Parathyroid adenoma (tissue), 2 donors: ENCODE results near the gene HERPUD1.
"Not testable (repeated sequence)": the region's sequence is repeated elsewhere in the genome, so short reads cannot be mapped to it uniquely, and the experiment has no call there.

ENCODE experiments used
- H2AFZ ChIP-seq: fragments of 300-600 bp; sonication (generic); one replicate; pipeline ENCODE4 v1.7.0; 2017; ENCODE audit warnings: antibody characterized with exemption, mild to moderate bottlenecking
- H3K27ac ChIP-seq: fragments of 300-600 bp; sonication (generic); one replicate; pipeline ENCODE4 v1.7.0; 2017
- H3K27me3 ChIP-seq: fragments of 300-600 bp; sonication (generic); one replicate; pipeline ENCODE4 v1.7.0; 2017; ENCODE audit warnings: low read length; ENCODE audit not compliant: control insufficient read depth, insufficient read depth
- H3K36me3 ChIP-seq: fragments of 300-600 bp; sonication (generic); one replicate; pipeline ENCODE4 v1.7.0; 2017; ENCODE audit warnings: low read length; ENCODE audit not compliant: control insufficient read depth, insufficient read depth
- H3K4me1 ChIP-seq: fragments of 300-600 bp; sonication (generic); one replicate; pipeline ENCODE4 v1.7.0; 2017; ENCODE audit warnings: control low read depth
- H3K4me2 ChIP-seq: fragments of 300-600 bp; sonication (generic); one replicate; pipeline ENCODE4 v1.7.0; 2017; ENCODE audit warnings: low read length
- H3K4me3 ChIP-seq: fragments of 300-600 bp; sonication (generic); one replicate; pipeline ENCODE4 v1.7.0; 2017; ENCODE audit warnings: low read depth, low read length
- H3K79me2 ChIP-seq: fragments of 300-600 bp; sonication (generic); one replicate; pipeline ENCODE4 v1.7.0; 2017; ENCODE audit warnings: control low read depth
- H3K9ac ChIP-seq: fragments of 300-600 bp; sonication (generic); one replicate; pipeline ENCODE4 v1.7.0; 2017; ENCODE audit warnings: mild to moderate bottlenecking
- H3K9me3 ChIP-seq: fragments of 300-600 bp; sonication (generic); one replicate; pipeline ENCODE4 v1.7.0; 2017; ENCODE audit warnings: low read length; ENCODE audit not compliant: control insufficient read depth
- TF ChIP-seq, protein P1 (sequence below): fragments of 300-600 bp; sonication (generic); IDR thresholded peaks from one replicate; pipeline ENCODE4 v1.7.0; 2017; ENCODE audit warnings: antibody characterized with exemption, mild to moderate bottlenecking
- donor health status: primary hyperparathyroidism.

Gene HERPUD1, protein sequence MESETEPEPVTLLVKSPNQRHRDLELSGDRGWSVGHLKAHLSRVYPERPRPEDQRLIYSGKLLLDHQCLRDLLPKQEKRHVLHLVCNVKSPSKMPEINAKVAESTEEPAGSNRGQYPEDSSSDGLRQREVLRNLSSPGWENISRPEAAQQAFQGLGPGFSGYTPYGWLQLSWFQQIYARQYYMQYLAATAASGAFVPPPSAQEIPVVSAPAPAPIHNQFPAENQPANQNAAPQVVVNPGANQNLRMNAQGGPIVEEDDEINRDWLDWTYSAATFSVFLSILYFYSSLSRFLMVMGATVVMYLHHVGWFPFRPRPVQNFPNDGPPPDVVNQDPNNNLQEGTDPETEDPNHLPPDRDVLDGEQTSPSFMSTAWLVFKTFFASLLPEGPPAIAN

DNA sequence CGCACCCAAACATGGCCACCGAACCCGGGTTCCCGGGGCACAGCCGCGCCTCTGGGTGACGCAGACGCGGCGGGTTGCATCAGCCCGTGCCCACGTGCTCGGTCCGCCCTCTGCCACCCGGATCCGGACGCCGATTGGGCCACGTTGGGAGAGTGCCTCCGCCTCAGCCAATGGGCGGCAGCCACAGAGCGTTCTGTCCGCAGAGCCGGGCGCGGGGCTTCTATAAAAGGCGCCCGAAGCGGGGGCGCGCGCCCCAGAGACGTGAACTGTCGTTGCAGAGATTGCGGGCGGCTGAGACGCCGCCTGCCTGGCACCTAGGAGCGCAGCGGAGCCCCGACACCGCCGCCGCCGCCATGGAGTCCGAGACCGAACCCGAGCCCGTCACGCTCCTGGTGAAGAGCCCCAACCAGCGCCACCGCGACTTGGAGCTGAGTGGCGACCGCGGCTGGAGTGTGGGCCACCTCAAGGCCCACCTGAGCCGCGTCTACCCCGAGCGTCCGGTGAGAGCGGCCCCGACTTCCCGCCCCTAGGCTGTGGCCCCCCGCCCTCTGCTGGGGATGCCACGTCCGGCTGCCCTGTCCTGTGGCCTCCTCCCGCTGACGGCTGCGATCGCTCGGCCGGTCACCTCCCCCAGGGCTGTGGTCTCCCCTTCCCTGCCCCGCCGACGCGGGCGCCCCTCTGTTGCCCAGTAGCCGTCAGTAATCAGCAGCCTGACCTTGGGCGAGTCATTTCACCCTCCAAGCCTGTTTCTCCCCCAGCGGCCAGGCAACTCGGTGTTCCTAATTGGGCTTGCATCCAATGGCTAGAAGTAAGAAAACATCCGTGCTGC lies at the start of gene HERPUD1:
TSS of gene HERPUD1 (plus strand) at position 251 of the 829 bp plus-strand sequence. CDS start at position 354, 103 bp downstream.
- H3K4me3 ChIP-seq, result peak within 1 kb of the TSS; percentile 96
- H3K4me2 ChIP-seq, result peak within 1 kb of the TSS; percentile 79
- TF ChIP-seq, protein P1, sequence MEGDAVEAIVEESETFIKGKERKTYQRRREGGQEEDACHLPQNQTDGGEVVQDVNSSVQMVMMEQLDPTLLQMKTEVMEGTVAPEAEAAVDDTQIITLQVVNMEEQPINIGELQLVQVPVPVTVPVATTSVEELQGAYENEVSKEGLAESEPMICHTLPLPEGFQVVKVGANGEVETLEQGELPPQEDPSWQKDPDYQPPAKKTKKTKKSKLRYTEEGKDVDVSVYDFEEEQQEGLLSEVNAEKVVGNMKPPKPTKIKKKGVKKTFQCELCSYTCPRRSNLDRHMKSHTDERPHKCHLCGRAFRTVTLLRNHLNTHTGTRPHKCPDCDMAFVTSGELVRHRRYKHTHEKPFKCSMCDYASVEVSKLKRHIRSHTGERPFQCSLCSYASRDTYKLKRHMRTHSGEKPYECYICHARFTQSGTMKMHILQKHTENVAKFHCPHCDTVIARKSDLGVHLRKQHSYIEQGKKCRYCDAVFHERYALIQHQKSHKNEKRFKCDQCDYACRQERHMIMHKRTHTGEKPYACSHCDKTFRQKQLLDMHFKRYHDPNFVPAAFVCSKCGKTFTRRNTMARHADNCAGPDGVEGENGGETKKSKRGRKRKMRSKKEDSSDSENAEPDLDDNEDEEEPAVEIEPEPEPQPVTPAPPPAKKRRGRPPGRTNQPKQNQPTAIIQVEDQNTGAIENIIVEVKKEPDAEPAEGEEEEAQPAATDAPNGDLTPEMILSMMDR, result no peak
- H3K27me3 ChIP-seq, result no peaks in the 10 kb centered on the region
- H3K4me1 ChIP-seq, result peaks cover 12% of the 10 kb centered on the region
- peak within 1 kb of the TSS; percentile 99 for H3K9ac ChIP-seq
- H3K27ac ChIP-seq, result peak within 1 kb of the TSS; percentile 100
- peaks cover 25% of the 10 kb centered on the region for H3K79me2 ChIP-seq
- H3K9me3 ChIP-seq, result no peaks in the 10 kb centered on the region
- no peaks in the 10 kb centered on the region for H3K36me3 ChIP-seq
- H2AFZ ChIP-seq, result peak within 1 kb of the TSS; percentile 87

DNA sequence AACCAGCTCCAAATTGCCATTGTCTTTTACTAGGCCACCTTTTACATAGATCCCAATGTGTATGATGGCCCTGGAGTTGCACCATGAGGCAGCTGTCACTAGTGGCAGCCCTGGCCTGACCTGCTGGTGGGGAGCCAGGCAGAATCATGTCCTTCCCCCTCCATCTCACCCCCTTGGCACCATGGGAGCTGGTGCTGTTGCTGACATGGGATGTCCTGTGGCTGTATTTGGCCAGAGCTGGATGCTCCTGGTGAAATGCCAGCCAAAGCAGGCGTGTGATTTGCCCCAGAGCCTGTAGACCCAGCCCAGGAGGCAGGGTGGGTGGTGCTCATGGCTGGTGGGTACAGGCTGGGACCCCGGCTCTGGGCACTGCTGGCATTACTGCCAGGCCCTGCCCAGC lies 48.4 kb upstream of the HERPUD1 start:
- Histone ChIP-seq H3K27ac (no peak overlapping the region), H3K4me3 (no peak overlapping the region), H3K36me3 (no peaks in the 10 kb centered on the region), H3K9ac (no peak overlapping the region), H3K27me3 (no peaks in the 10 kb centered on the region), H3K4me1 (no peaks in the 10 kb centered on the region), H3K9me3 (no peaks in the 10 kb centered on the region), H3K4me2 (no peak overlapping the region), H2AFZ (no peak overlapping the region), H3K79me2 (no peaks in the 10 kb centered on the region)
- TF ChIP-seq, protein P1, result no peak

DNA sequence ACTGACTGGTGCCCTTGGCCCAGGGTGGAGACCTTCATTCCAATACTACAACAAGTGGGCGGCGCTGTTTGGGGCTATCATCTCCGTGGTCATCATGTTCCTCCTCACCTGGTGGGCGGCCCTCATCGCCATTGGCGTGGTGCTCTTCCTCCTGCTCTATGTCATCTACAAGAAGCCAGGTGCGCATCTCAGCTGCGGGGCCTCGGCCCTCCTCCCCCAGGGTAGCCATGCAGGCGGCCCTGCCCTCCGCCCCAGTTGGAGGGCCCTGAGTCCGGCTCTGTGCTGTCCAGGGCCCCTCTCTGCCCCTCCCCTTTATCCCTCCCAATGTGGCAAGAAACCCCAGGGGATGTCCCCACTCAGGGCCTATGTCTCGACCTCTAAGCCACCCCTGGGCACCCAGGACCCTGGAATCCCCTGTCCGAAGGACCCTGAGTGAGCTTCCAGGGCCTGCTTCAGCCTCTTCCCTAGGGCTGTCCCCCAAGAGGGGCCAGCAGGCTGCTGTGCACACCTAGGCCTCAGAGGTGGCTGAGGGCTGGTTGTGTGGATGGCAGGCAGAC lies 47.8 kb upstream of the HERPUD1 start:
- Histone ChIP-seq H3K4me3 (no peak overlapping the region), H3K9me3 (no peaks in the 10 kb centered on the region), H3K79me2 (no peaks in the 10 kb centered on the region), H3K36me3 (no peaks in the 10 kb centered on the region), H3K27ac (no peak overlapping the region), H2AFZ (no peak overlapping the region), H3K4me2 (no peak overlapping the region), H3K9ac (no peak overlapping the region), H3K4me1 (no peaks in the 10 kb centered on the region), H3K27me3 (no peaks in the 10 kb centered on the region)
- TF ChIP-seq, protein P1, result no peak

DNA sequence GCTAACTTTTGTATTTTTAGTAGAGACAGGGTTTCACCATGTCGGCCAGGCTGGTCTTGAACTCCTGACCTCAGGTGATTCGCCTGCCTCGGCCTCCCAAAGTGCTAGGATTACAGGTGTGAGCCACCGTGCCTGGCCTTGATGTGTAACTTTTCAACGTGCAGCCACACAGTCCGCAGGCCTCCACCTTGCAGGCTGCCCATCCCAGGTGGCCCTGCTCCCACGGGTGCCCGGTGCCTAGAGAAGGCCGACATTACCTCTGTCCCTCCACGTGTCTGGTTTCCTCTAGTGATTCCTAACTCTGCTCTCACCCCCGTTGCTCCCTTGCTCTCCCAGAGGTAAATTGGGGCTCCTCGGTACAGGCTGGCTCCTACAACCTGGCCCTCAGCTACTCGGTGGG lies 47.0 kb upstream of the HERPUD1 start:
- not testable (repeated sequence) for H3K36me3 ChIP-seq, H3K9ac ChIP-seq, H3K27ac ChIP-seq, H3K4me3 ChIP-seq, H2AFZ ChIP-seq, H3K27me3 ChIP-seq, H3K4me2 ChIP-seq, H3K79me2 ChIP-seq, H3K9me3 ChIP-seq, H3K4me1 ChIP-seq

DNA sequence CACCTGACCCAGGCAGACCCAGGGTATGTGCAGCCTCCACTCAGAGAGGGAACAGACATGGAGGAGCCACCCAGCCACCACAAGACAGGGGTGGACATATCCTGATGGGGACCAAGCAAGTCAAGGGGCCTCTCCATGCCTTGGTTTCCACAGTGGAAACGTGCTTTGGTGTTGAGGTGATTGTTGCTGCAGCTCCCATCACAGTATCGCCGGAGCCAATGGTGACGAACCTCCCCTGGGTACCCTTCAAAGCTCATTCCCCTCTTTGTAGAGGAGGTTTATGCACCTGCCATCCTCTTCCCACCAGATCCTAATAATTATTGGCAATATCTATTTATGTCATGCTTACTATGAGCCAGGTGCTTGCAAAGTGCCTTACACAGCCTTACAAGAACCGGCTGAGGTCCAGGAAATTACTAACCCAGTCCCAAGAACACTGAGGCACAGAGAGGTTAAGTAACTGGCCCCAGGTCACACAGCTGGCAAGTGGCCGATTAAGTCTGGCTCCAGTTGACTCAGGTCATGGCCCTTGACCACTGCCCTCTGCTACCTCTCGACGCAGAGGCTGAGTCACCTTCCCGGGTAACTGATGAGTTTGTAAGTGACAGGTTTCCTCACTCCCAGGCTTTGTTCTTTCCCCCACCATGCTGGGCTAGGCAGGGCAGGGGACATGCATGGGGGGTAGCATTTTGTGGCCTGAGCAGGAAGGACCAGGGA lies 46.3 kb upstream of the HERPUD1 start:
- Histone ChIP-seq H2AFZ (no peak overlapping the region), H3K27ac (no peak overlapping the region), H3K36me3 (no peaks in the 10 kb centered on the region), H3K79me2 (no peaks in the 10 kb centered on the region), H3K9ac (no peak overlapping the region), H3K9me3 (no peaks in the 10 kb centered on the region), H3K4me1 (no peaks in the 10 kb centered on the region), H3K27me3 (no peaks in the 10 kb centered on the region), H3K4me2 (no peak overlapping the region), H3K4me3 (no peak overlapping the region)
- TF ChIP-seq, protein P1, result no peak
